Measurements from ENCODE around the gene PRDM16. TPM values are rescaled to one million over a fixed set of nuclear protein-coding genes. Genes with fewer than 3 reads are reported as not detected.
A peak's percentile ranks its signal among the peaks of the same experiment; 100 is the strongest.

Gene PRDM16
- polyA plus RNA-seq, 3 donors: not detected

DNA sequence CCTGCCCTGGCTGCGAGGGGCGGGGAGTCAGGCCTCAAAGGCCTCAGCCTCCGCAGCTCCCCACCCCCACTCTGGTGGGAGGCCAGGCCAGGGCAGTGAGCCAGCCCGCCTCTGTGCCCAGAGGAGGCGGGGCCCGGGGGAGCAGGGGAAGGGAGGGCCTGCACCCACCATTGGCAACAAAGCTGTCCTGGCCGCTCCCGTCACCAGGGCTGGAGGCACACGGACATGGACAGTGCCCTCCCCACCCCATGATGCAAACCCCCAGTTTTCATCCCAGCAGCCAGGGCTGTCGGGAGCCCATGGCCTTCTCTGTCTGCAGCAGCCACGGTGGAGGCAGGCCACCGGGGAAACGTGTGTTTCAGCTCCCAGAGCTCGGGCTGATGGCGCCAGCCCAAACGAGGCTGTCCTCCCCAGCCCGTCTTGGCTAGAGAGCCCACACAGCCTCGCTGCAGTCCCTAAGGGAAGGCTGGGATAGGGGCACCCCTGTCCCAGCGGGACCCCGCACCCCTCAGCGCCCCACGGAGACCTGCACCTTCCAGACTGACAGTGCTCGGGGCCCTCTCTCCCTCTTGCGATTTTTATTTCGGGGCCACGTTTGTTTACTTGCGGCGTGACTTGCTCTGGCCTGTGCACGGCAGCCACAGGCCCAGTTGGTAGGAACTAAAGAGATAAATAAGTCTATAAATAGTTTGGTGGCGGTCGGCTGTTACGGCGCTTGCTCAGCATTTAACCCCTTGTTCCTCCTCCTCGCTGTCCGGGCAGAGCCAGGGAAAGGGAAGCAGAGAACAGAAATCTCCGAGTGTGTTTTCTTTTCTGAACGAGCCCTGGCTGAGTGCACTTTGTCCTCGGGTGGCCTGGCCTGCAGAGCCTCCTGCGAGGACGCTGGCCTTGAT lies 101.8 kb downstream of the PRDM16 start:
- Mint-ChIP-seq H3K27ac (peak overlapping the region in 4 of 7 donors; percentile 47 to 85 (median 72)), H3K4me1 (peaks cover 49% of the 10 kb centered on the region), H3K9me3 (peaks cover 0 to 2% (median 0%) of the 10 kb centered on the region in 7 donors), H3K27me3 (ENCODE audit: low read depth in 3 of 3) (peaks cover 13 to 24% (median 21%) of the 10 kb centered on the region in 3 donors), H3K4me3 (peak overlapping the region; percentile 83 to 96), H3K36me3 (no peaks in the 10 kb centered on the region)
- Histone ChIP-seq H3K27me3 (ENCODE audit: control insufficient read depth in 2 of 2, insufficient read depth in 2 of 2, low read length in 2 of 2) (peaks cover 0 to 8% of the 10 kb centered on the region in 2 donors), H3K36me3 (replicated peaks in 1 of 2; ENCODE audit: control insufficient read depth in 1 of 2, insufficient read depth in 2 of 2, low read length in 2 of 2) (no peaks in the 10 kb centered on the region), H3K9ac (ENCODE audit: insufficient read depth, low read length, poor library complexity, severe bottlenecking) (peak overlapping the region; percentile 69), H3K9me3 (replicated peaks in 1 of 2; ENCODE audit: control insufficient read depth in 1 of 2, insufficient read depth in 1 of 2, low read length in 2 of 2) (no peaks in the 10 kb centered on the region), H3K4me2 (replicated peaks; ENCODE audit: extremely low read depth, low read length, poor library complexity, severe bottlenecking) (peak overlapping the region; percentile 75), H4K20me1 (ENCODE audit: insufficient read depth, low read length) (no peaks in the 10 kb centered on the region), H3K79me2 (ENCODE audit: insufficient read depth, low read length) (no peaks in the 10 kb centered on the region), H3K4me3 (replicated peaks in 1 of 3; ENCODE audit: low read depth in 2 of 3, low read length in 3 of 3) (peak overlapping the region; percentile 4 to 76 (median 50)), H3K4me1 (ENCODE audit: control insufficient read depth in 1 of 2, insufficient read depth in 2 of 2, low read length in 2 of 2) (peaks cover 38 to 40% of the 10 kb centered on the region in 2 donors), H3K27ac (ENCODE audit: low read depth in 1 of 2, low read length in 2 of 2) (peak overlapping the region; percentile 11 to 49), H2AFZ (ENCODE audit: insufficient read depth, low read depth, low read length, poor library complexity, severe bottlenecking) (peak overlapping the region; percentile 87)
- DNase-seq: peak in 2 of 3 donors; percentile 12 to 17
- intact Hi-C loops (cut with micrococcal nuclease): no loop called here
- 0% methylated on average over 31 of the region's 40 CpGs for WGBS (ENCODE audit: insufficient coverage)
- TF ChIP-seq, protein P1, sequence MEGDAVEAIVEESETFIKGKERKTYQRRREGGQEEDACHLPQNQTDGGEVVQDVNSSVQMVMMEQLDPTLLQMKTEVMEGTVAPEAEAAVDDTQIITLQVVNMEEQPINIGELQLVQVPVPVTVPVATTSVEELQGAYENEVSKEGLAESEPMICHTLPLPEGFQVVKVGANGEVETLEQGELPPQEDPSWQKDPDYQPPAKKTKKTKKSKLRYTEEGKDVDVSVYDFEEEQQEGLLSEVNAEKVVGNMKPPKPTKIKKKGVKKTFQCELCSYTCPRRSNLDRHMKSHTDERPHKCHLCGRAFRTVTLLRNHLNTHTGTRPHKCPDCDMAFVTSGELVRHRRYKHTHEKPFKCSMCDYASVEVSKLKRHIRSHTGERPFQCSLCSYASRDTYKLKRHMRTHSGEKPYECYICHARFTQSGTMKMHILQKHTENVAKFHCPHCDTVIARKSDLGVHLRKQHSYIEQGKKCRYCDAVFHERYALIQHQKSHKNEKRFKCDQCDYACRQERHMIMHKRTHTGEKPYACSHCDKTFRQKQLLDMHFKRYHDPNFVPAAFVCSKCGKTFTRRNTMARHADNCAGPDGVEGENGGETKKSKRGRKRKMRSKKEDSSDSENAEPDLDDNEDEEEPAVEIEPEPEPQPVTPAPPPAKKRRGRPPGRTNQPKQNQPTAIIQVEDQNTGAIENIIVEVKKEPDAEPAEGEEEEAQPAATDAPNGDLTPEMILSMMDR (IDR thresholded peaks at IDR 0.05): no peak

DNA sequence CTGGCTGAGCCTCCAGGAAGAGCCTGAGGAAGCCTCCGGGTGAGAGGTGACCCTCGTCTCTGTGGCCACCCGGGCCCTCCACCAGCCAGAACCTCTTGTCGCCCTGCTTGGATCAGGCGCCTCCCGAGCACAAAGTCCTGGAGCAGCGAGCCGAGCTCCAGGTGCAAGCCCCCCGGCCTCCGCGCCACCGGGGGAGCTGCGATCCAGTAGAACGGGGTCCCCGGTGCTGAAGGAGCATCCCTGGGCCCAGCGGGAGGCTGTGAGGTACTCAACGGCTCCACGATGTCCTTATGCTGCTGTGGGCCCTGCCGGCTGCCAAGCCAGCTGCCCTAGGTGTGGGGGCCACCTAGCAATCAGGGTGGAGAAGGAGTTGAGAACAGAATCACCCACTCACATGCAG lies 102.8 kb downstream of the PRDM16 start:
- intact Hi-C loops (cut with micrococcal nuclease): no loop called here
- TF ChIP-seq, protein P1 (IDR thresholded peaks at IDR 0.05): no peak

More for the DNA sequence above, 102.8 kb downstream of the PRDM16 start:
- Histone ChIP-seq H3K36me3 (replicated peaks in 1 of 2; ENCODE audit: control insufficient read depth in 1 of 2, insufficient read depth in 2 of 2, low read length in 2 of 2) (no peaks in the 10 kb centered on the region), H3K9me3 (replicated peaks in 1 of 2; ENCODE audit: control insufficient read depth in 1 of 2, insufficient read depth in 1 of 2, low read length in 2 of 2) (no peaks in the 10 kb centered on the region), H3K9ac (ENCODE audit: insufficient read depth, low read length, poor library complexity, severe bottlenecking) (no peak overlapping the region), H3K4me3 (replicated peaks in 1 of 3; ENCODE audit: low read depth in 2 of 3, low read length in 3 of 3) (peak overlapping the region in 1 of 3 experiments; percentile 76), H4K20me1 (ENCODE audit: insufficient read depth, low read length) (no peaks in the 10 kb centered on the region), H3K27me3 (ENCODE audit: control insufficient read depth in 2 of 2, insufficient read depth in 2 of 2, low read length in 2 of 2) (peaks cover 0 to 8% of the 10 kb centered on the region in 2 donors), H3K4me2 (replicated peaks; ENCODE audit: extremely low read depth, low read length, poor library complexity, severe bottlenecking) (peak overlapping the region; percentile 75), H3K79me2 (ENCODE audit: insufficient read depth, low read length) (no peaks in the 10 kb centered on the region), H3K4me1 (ENCODE audit: control insufficient read depth in 1 of 2, insufficient read depth in 2 of 2, low read length in 2 of 2) (peaks cover 39 to 41% of the 10 kb centered on the region in 2 donors), H2AFZ (ENCODE audit: insufficient read depth, low read depth, low read length, poor library complexity, severe bottlenecking) (no peak overlapping the region), H3K27ac (ENCODE audit: low read depth in 1 of 2, low read length in 2 of 2) (no peak overlapping the region)
- peaks cover 13 to 24% (median 21%) of the 10 kb centered on the region in 3 donors for H3K27me3 Mint-ChIP-seq (ENCODE audit: low read depth in 3 of 3)
- H3K4me1 Mint-ChIP-seq: peaks cover 49% of the 10 kb centered on the region
- H3K36me3 Mint-ChIP-seq: no peaks in the 10 kb centered on the region
- no peak overlapping the region for H3K4me3 Mint-ChIP-seq
- DNase-seq: no peak
- peaks cover 0 to 2% (median 0%) of the 10 kb centered on the region in 7 donors for H3K9me3 Mint-ChIP-seq
- no peak overlapping the region for H3K27ac Mint-ChIP-seq
- 83% methylated on average over 18 of the region's 19 CpGs for WGBS (ENCODE audit: insufficient coverage)

Data from CD14-positive monocyte (primary cell).